HG02798 (cell line): ENCODE data around the gene SCAMP1.
A peak's percentile ranks its signal among the peaks of the same experiment; 100 is the strongest.
"Not testable (repeated sequence)": the region's sequence is repeated elsewhere in the genome, so short reads cannot be mapped to it uniquely, and the experiment has no call there.

Source experiments
- ATAC-seq: cut with Tn5 transposase; IDR thresholded peaks from one replicate; pipeline ENCODE4 v1.9.1; 2021; ENCODE audit warnings: mild to moderate bottlenecking; ENCODE audit not compliant: unreplicated experiment, poor library complexity

The SCAMP1 gene

GRCh38 chr5:78360924-78361630 is 660 bp downstream of the SCAMP1 start:
- peak; percentile 38 for ATAC-seq

GRCh38 chr5:78361631-78361993 is 1.2 kb downstream of the SCAMP1 start:
- ATAC-seq: no peak

GRCh38 chr5:78362220-78362619 is 1.8 kb downstream of the SCAMP1 start:
- ATAC-seq: no peak

GRCh38 chr5:78364005-78364404 is 3.6 kb downstream of the SCAMP1 start:
- ATAC-seq: no peak

GRCh38 chr5:78367318-78367991 is 7.0 kb downstream of the SCAMP1 start:
- ATAC-seq: no peak

GRCh38 chr5:78369680-78370079 is 9.3 kb downstream of the SCAMP1 start:
- ATAC-seq: no peak

- ATAC-seq: no peak
These were observed 12.8 kb downstream of the SCAMP1 start for GRCh38 chr5:78373231-78373630.

- ATAC-seq: no peak
These were observed 15.9 kb downstream of the SCAMP1 start for GRCh38 chr5:78376315-78376714.

- ATAC-seq: no peak
These were observed 16.8 kb downstream of the SCAMP1 start for GRCh38 chr5:78377056-78377717.

GRCh38 chr5:78377718-78378105 is 17.3 kb downstream of the SCAMP1 start:
- ATAC-seq: no peak

- no peak for ATAC-seq
These were observed 27.2 kb downstream of the SCAMP1 start for GRCh38 chr5:78387468-78388153.

GRCh38 chr5:78391357-78391756 is 30.9 kb downstream of the SCAMP1 start:
- ATAC-seq: not testable (repeated sequence)

- no peak for ATAC-seq
These were observed 37.4 kb downstream of the SCAMP1 start for GRCh38 chr5:78397831-78398230.

GRCh38 chr5:78399116-78399515 is 38.7 kb downstream of the SCAMP1 start:
- no peak for ATAC-seq

- ATAC-seq: no peak
These were observed 44.4 kb downstream of the SCAMP1 start for GRCh38 chr5:78404682-78405293.

- ATAC-seq: peak; percentile 41
These were observed 45.7 kb downstream of the SCAMP1 start for GRCh38 chr5:78405829-78406750.

GRCh38 chr5:78407458-78407857 is 47.0 kb downstream of the SCAMP1 start:
- no peak for ATAC-seq

- no peak for ATAC-seq
These were observed 51.2 kb downstream of the SCAMP1 start for GRCh38 chr5:78411586-78411985.

- no peak for ATAC-seq
These were observed 56.4 kb downstream of the SCAMP1 start for GRCh38 chr5:78416677-78417425.
